ENCODE data around the gene GRPR.

GRPR gene

GRCh38 chrX:16188687-16189086 is 65.3 kb downstream of the GRPR start:
- TF ChIP-seq NFIC (IDR thresholded peaks at IDR 0.05) (no peak), ZBTB7A (IDR thresholded peaks at IDR 0.05; ENCODE audit: low read depth) (no peak), MAX (IDR thresholded peaks at IDR 0.05) (no peak), EGR1 (IDR thresholded peaks at IDR 0.05) (no peak), CREB1 (IDR thresholded peaks at IDR 0.05; ENCODE audit: low read depth) (no peak), USF1 (IDR thresholded peaks at IDR 0.05) (no peak), TCF12 (IDR thresholded peaks at IDR 0.05; ENCODE audit: low read depth) (no peak), TEAD4 (IDR thresholded peaks at IDR 0.05) (no peak), FOXM1 (IDR thresholded peaks at IDR 0.05; ENCODE audit: borderline replicate concordance, low read depth) (no peak), CEBPB (IDR thresholded peaks at IDR 0.05) (no peak), EP300 (IDR thresholded peaks at IDR 0.05; ENCODE audit: borderline replicate concordance) (no peak), TAF1 (IDR thresholded peaks at IDR 0.05; ENCODE audit: low read depth) (no peak), YY1 (IDR thresholded peaks at IDR 0.05; ENCODE audit: low read depth) (no peak), REST (IDR thresholded peaks at IDR 0.05; ENCODE audit: low read depth) (no peak), RAD21 (IDR thresholded peaks at IDR 0.05; ENCODE audit: low read depth) (no peak)

- no peak for TF ChIP-seq NFIC (IDR thresholded peaks at IDR 0.05)
- TF ChIP-seq MAX (IDR thresholded peaks at IDR 0.05): no peak
- no peak for TF ChIP-seq CEBPB (IDR thresholded peaks at IDR 0.05)
- TF ChIP-seq EP300 (IDR thresholded peaks at IDR 0.05; ENCODE audit: borderline replicate concordance): no peak
- no peak for TF ChIP-seq USF1 (IDR thresholded peaks at IDR 0.05)
- no peak for TF ChIP-seq TEAD4 (IDR thresholded peaks at IDR 0.05)
- TF ChIP-seq TAF1 (IDR thresholded peaks at IDR 0.05; ENCODE audit: low read depth): no peak
- TF ChIP-seq REST (IDR thresholded peaks at IDR 0.05; ENCODE audit: low read depth): no peak
- TF ChIP-seq FOXM1 (IDR thresholded peaks at IDR 0.05; ENCODE audit: borderline replicate concordance, low read depth): no peak
- no peak for TF ChIP-seq ZBTB7A (IDR thresholded peaks at IDR 0.05; ENCODE audit: low read depth)
- TF ChIP-seq YY1 (IDR thresholded peaks at IDR 0.05; ENCODE audit: low read depth): no peak
- TF ChIP-seq RAD21 (IDR thresholded peaks at IDR 0.05; ENCODE audit: low read depth): no peak
- TF ChIP-seq CREB1 (IDR thresholded peaks at IDR 0.05; ENCODE audit: low read depth): no peak
- no peak for TF ChIP-seq EGR1 (IDR thresholded peaks at IDR 0.05)
Measured at GRCh38 chrX:16191605-16192004, 68.2 kb downstream of the GRPR start.

GRCh38 chrX:16196829-16197228 is 73.5 kb downstream of the GRPR start:
- TF ChIP-seq TAF1 (IDR thresholded peaks at IDR 0.05; ENCODE audit: low read depth) (no peak), ZBTB7A (IDR thresholded peaks at IDR 0.05; ENCODE audit: low read depth) (no peak), CEBPB (IDR thresholded peaks at IDR 0.05) (no peak), MAX (IDR thresholded peaks at IDR 0.05) (no peak), EGR1 (IDR thresholded peaks at IDR 0.05) (no peak), TEAD4 (IDR thresholded peaks at IDR 0.05) (no peak), CREB1 (IDR thresholded peaks at IDR 0.05; ENCODE audit: low read depth) (no peak), TCF12 (IDR thresholded peaks at IDR 0.05; ENCODE audit: low read depth) (no peak), NFIC (IDR thresholded peaks at IDR 0.05) (no peak)

- TF ChIP-seq TCF12 (IDR thresholded peaks at IDR 0.05; ENCODE audit: low read depth): no peak
- no peak for TF ChIP-seq TEAD4 (IDR thresholded peaks at IDR 0.05)
- no peak for TF ChIP-seq NFIC (IDR thresholded peaks at IDR 0.05)
- no peak for TF ChIP-seq REST (IDR thresholded peaks at IDR 0.05; ENCODE audit: low read depth)
Measured at GRCh38 chrX:16199343-16199742, 76.0 kb downstream of the GRPR start.

Measured in Ishikawa (cell line).